ENCODE measurements around the gene VGF.
"Not testable (repeated sequence)": the region's sequence is repeated elsewhere in the genome, so short reads cannot be mapped to it uniquely, and the experiment has no call there.

The VGF gene

GRCh38 chr7:101207459-101207858 lies 42.1 kb upstream of the VGF start:
- no peak for TF ChIP-seq CTCF (IDR thresholded peaks at IDR 0.05; ENCODE audit: low read depth, low read length, missing control alignments)
- in situ Hi-C loops (cut with HindIII; ENCODE audit: low pct_ligation_motif_present, low sequenced_read_pairs) = no loop called here

GRCh38 chr7:101206665-101207042 lies 41.3 kb upstream of the VGF start:
- TF ChIP-seq CTCF (IDR thresholded peaks at IDR 0.05; ENCODE audit: low read depth, low read length, missing control alignments) = no peak
- Histone ChIP-seq H3K27ac (no peak overlapping the region), H3K4me3 (ENCODE audit: low read depth, low read length) (no peak overlapping the region), H3K36me3 (replicated peaks) (peaks cover 46% of the 10 kb centered on the region), H3K27me3 (replicated peaks) (peaks cover 12% of the 10 kb centered on the region)
- no peak for DNase-seq
- in situ Hi-C loops (cut with HindIII; ENCODE audit: low pct_ligation_motif_present, low sequenced_read_pairs) = no loop called here

More at GRCh38 chr7:101207459-101207858, 42.1 kb upstream of the VGF start:
- Histone ChIP-seq H3K27me3 (replicated peaks) (peaks cover 4% of the 10 kb centered on the region), H3K36me3 (replicated peaks) (peaks cover 51% of the 10 kb centered on the region), H3K27ac (no peak overlapping the region), H3K4me3 (ENCODE audit: low read depth, low read length) (no peak overlapping the region)
- DNase-seq = no peak

DNA sequence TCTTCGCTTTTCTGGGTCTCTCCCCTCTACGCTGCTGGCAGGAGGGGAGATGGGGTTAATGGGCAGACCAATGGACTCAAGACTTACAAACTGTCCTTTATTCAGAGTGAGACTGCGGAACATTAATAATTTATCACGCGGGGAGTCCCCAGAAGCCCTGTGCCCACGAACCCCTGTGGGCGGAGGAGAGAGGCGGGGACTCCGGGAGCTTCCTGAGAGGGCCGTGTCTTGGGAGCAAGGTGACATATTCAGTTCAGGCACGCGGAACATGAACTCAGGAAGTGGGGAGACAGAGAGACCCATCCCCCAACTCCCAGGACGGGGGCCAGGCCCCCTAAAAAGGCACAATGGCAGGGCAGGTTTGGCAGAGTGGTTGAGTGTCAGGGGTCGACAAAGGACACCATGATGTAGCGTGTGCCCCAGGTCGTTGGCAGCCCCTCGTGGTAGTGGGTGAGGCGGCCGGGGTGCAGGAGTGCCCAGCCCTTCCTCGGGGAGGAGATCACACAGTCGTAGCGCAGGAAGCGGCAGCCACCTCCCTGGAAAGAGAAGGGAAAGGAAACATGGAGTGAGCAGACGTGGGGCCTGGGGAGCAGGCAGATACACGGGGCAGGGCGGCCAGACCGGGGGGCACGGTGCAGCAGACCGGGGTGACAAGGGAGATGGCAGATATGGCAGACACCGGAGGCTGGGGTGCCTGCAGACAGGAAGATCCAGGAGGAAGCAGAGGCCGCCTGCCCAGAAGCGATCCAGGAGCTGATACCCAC lies 40.7 kb upstream of the VGF start:
- H3K4me3 ChIP-seq (ENCODE audit: low read depth, low read length) = no peak overlapping the region
- H3K27me3 ChIP-seq (replicated peaks) = peaks cover 14% of the 10 kb centered on the region
- no peak for DNase-seq
- no peak for TF ChIP-seq CTCF (IDR thresholded peaks at IDR 0.05; ENCODE audit: low read depth, low read length, missing control alignments)
- peaks cover 40% of the 10 kb centered on the region for H3K36me3 ChIP-seq (replicated peaks)
- in situ Hi-C loops (cut with HindIII; ENCODE audit: low pct_ligation_motif_present, low sequenced_read_pairs) = no loop called here
- H3K27ac ChIP-seq = no peak overlapping the region

DNA sequence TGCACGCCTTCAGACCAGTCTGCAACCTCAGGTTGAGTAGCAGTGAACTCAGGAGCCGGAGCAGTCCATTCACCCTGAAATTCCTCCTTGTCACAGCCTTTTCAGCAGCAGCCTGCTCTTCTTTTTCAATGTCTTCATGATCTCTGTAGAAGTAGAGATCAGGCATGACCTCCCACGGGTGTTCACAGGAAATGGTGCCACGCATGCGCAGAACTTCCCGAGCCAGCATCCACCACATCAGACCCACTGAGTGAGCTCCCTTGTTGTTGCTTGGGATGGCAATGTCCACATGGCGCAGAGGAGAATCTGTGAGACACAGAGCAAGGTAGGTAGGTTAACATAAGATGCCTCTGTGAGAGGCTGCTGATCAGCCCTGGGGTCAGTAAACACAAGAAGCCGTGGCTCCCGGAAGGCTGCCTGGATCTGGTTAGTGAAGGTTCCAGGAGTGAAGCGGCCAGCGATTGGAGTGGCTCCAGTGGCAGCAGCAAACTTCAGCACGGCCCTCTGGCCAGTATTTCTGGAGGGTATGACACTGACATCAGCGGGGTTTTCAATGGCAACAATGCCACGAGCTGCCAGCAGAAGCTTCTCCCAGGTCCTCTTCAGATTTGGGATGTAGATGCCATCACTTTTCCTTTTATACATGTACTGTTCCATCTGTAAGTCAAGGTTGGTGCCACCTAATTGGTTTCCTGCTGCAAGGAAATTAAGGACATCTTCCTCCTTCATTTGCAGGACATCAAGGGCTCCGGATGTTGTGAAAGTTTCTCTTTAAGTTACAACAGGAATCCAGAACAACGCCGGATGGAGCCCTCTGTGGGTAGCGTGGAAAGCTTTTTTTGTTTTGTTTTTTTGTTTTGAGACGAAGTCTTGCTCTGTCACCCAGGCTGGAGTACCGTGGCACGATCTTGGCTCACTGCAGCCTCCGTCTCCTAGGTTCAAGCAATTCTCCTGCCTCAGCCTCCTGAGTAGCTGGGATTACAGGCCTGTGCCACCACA lies 38.7 kb upstream of the VGF start:
- DNase-seq; H3K4me3 ChIP-seq (ENCODE audit: low read depth, low read length); in situ Hi-C loops (cut with HindIII; ENCODE audit: low pct_ligation_motif_present, low sequenced_read_pairs); H3K27ac ChIP-seq: not testable (repeated sequence)
- Histone ChIP-seq H3K27me3 (replicated peaks) (peaks cover 18% of the 10 kb centered on the region), H3K36me3 (replicated peaks) (peaks cover 25% of the 10 kb centered on the region)

GRCh38 chr7:101202603-101202918 lies 37.2 kb upstream of the VGF start:
- no peak overlapping the region for H3K4me3 ChIP-seq (ENCODE audit: low read depth, low read length)
- peaks cover 11% of the 10 kb centered on the region for H3K36me3 ChIP-seq (replicated peaks)
- in situ Hi-C loops (cut with HindIII; ENCODE audit: low pct_ligation_motif_present, low sequenced_read_pairs) = no loop called here
- peaks cover 18% of the 10 kb centered on the region for H3K27me3 ChIP-seq (replicated peaks)
- no peak for DNase-seq
- H3K27ac ChIP-seq = no peak overlapping the region
- TF ChIP-seq CTCF (IDR thresholded peaks at IDR 0.05; ENCODE audit: low read depth, low read length, missing control alignments) = no peak
